Fibroblast of lung (primary cell): ENCODE measurements around the gene FGGY. TPM values are rescaled to one million over a fixed set of nuclear protein-coding genes. Genes with fewer than 3 reads are reported as not detected.
A peak's percentile ranks its signal among the peaks of the same experiment; 100 is the strongest.

Source experiments
- DNase-seq, 2 donors: peaks; one replicate each; pipeline versions ENCODE4 v3.0.0 to v3.0.0-alpha.2; 2010; ENCODE audit warnings: low read depth in 2 of 2
- H2AFZ ChIP-seq: 2 replicates; pipeline ENCODE4 v1.5.1; 2012; ENCODE audit warnings: low read length, control low read depth, inconsistent platforms
- H3K27ac ChIP-seq: 2 replicates; pipeline ENCODE4 v1.5.1; 2011; ENCODE audit warnings: low read length, control low read depth; ENCODE audit not compliant: insufficient read depth
- H3K27me3 ChIP-seq: 2 replicates; pipeline ENCODE4 v1.5.1; 2011; ENCODE audit warnings: mild to moderate bottlenecking, low read length; ENCODE audit not compliant: control insufficient read depth, insufficient read depth
- H3K36me3 ChIP-seq: 2 replicates; pipeline ENCODE4 v1.5.1; 2011; ENCODE audit warnings: low read length; ENCODE audit not compliant: control insufficient read depth, insufficient read depth
- H3K4me1 ChIP-seq: 2 replicates; pipeline ENCODE4 v1.5.1; 2011; ENCODE audit warnings: low read length; ENCODE audit not compliant: control insufficient read depth, insufficient read depth; ENCODE audit errors: extremely low read depth
- H3K4me2 ChIP-seq: 2 replicates; pipeline ENCODE4 v1.5.1; 2011; ENCODE audit warnings: low read length, control low read depth; ENCODE audit not compliant: insufficient read depth; ENCODE audit errors: extremely low read depth
- H3K4me3 ChIP-seq, 4 experiments: fragments of 200-600 bp in 1 of 4; sonication (generic) in 1 of 4; replicated peaks in 1 of 4; 2 replicates each; pipeline ENCODE4 v1.5.1; 2011 to 2016; ENCODE audit warnings: low read length in 4 of 4, low read depth in 3 of 4, mild to moderate bottlenecking in 3 of 4, control low read depth in 2 of 4, inconsistent platforms in 1 of 4, mixed read lengths in 1 of 4; ENCODE audit not compliant: insufficient read depth in 1 of 4; ENCODE audit errors: control extremely low read depth in 1 of 4
- H3K79me2 ChIP-seq: 2 replicates; pipeline ENCODE4 v1.5.1; 2012; ENCODE audit warnings: mild to moderate bottlenecking, low read length, inconsistent platforms; ENCODE audit not compliant: control insufficient read depth, insufficient read depth
- H3K9ac ChIP-seq: 2 replicates; pipeline ENCODE4 v1.5.1; 2011; ENCODE audit warnings: mild to moderate bottlenecking, low read length, control low read depth; ENCODE audit not compliant: insufficient read depth
- H3K9me3 ChIP-seq: 2 replicates; pipeline ENCODE4 v1.5.1; 2012; ENCODE audit warnings: low read depth, low read length; ENCODE audit not compliant: control insufficient read depth, insufficient read depth
- H4K20me1 ChIP-seq: 2 replicates; pipeline ENCODE4 v1.5.1; 2011; ENCODE audit warnings: low read length; ENCODE audit not compliant: control insufficient read depth, insufficient read depth; ENCODE audit errors: extremely low read depth
- EZH2 ChIP-seq: IDR thresholded peaks from 2 replicates; pipeline ENCODE4 v1.5.1; 2012; ENCODE audit warnings: low read length, control low read depth, mild to moderate bottlenecking; ENCODE audit errors: missing control alignments
- polyA plus RNA-seq, 2 donors: library from polyadenylated mRNA; depleted of rRNA in 1 of 2; stranded (reverse) in 1 of 2; unstranded in 1 of 2; fragments of >200 nt; gene quantifications; 2 replicates each; pipeline ENCODE4 v1.2.1, GENCODE V29; 2011 to 2012; ENCODE audit warnings: missing spikeins in 1 of 2
- total RNA-seq: library from RNA; depleted of rRNA; stranded (reverse); fragments of >200 nt; gene quantifications from 2 replicates; pipeline ENCODE4 v1.2.1, GENCODE V29; 2014
- TF ChIP-seq, protein P1 (sequence below), 2 donors: IDR thresholded peaks in 1 of 2; conservative IDR thresholded peaks in 1 of 2; 1 replicate in 1 of 2; 2 replicates in 1 of 2; pipeline ENCODE4 v1.5.1; 2011 to 2012; ENCODE audit warnings: low read length in 2 of 2, control low read depth in 1 of 2, inconsistent platforms in 1 of 2, low read depth in 1 of 2, mild to moderate bottlenecking in 1 of 2

The FGGY gene
- total and polyA plus RNA-seq, 2 donors (not counting 1 experiment from before 2014, with no cell fraction given), result 9.5 to 32.4 TPM

GRCh38 chr1:59657873-59658465, 361.1 kb downstream of the FGGY start:
- Histone ChIP-seq H3K36me3 (no peaks in the 10 kb centered on the region), H3K9ac (no peak overlapping the region), H3K4me3 (no peak overlapping the region), H3K27ac (no peak overlapping the region), H2AFZ (no peak overlapping the region), H3K27me3 (no peaks in the 10 kb centered on the region), H3K4me2 (no peak overlapping the region), H3K4me1 (no peaks in the 10 kb centered on the region), H4K20me1 (no peaks in the 10 kb centered on the region), H3K79me2 (no peaks in the 10 kb centered on the region), H3K9me3 (no peaks in the 10 kb centered on the region)
- TF ChIP-seq EZH2, result no peak
- TF ChIP-seq, protein P1, sequence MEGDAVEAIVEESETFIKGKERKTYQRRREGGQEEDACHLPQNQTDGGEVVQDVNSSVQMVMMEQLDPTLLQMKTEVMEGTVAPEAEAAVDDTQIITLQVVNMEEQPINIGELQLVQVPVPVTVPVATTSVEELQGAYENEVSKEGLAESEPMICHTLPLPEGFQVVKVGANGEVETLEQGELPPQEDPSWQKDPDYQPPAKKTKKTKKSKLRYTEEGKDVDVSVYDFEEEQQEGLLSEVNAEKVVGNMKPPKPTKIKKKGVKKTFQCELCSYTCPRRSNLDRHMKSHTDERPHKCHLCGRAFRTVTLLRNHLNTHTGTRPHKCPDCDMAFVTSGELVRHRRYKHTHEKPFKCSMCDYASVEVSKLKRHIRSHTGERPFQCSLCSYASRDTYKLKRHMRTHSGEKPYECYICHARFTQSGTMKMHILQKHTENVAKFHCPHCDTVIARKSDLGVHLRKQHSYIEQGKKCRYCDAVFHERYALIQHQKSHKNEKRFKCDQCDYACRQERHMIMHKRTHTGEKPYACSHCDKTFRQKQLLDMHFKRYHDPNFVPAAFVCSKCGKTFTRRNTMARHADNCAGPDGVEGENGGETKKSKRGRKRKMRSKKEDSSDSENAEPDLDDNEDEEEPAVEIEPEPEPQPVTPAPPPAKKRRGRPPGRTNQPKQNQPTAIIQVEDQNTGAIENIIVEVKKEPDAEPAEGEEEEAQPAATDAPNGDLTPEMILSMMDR (conservative IDR thresholded peaks at IDR 0.05 in 1 of 2, IDR thresholded peaks at IDR 0.05 in 1 of 2; ENCODE audit: low read depth in 1 of 2, low read length in 2 of 2), result no peak
- DNase-seq, result no peak

DNA sequence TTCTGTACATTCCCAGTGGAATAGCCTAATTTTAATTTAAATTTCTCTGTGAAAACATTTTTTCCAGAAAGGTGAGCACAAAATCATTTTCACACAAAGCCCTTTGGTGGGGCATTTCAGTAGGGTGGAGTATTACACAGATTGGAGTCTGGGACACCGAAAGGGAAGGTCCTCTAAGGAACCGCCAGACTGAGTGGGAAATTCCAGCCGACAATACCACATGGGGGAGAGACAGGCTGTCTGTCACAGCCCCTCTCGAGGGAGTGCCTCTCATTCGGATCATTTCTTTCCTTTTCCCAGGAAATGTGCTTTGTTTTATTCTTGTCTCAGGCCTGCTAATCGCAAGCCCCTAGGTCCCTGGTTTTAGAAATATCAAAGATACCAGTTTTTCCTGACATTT, 367.3 kb downstream of the FGGY start:
- no peaks in the 10 kb centered on the region for H4K20me1 ChIP-seq
- H3K4me2 ChIP-seq, result no peak overlapping the region
- H3K36me3 ChIP-seq, result no peaks in the 10 kb centered on the region
- no peak overlapping the region for H3K4me3 ChIP-seq
- H3K4me1 ChIP-seq, result no peaks in the 10 kb centered on the region
- DNase-seq, result no peak
- TF ChIP-seq, protein P1 (conservative IDR thresholded peaks at IDR 0.05 in 1 of 2, IDR thresholded peaks at IDR 0.05 in 1 of 2; ENCODE audit: low read depth in 1 of 2, low read length in 2 of 2), result no peak
- no peak for TF ChIP-seq EZH2
- no peaks in the 10 kb centered on the region for H3K9me3 ChIP-seq
- no peak overlapping the region for H3K9ac ChIP-seq
- H3K79me2 ChIP-seq, result no peaks in the 10 kb centered on the region
- no peak overlapping the region for H2AFZ ChIP-seq
- H3K27ac ChIP-seq, result no peak overlapping the region
- no peaks in the 10 kb centered on the region for H3K27me3 ChIP-seq

DNA sequence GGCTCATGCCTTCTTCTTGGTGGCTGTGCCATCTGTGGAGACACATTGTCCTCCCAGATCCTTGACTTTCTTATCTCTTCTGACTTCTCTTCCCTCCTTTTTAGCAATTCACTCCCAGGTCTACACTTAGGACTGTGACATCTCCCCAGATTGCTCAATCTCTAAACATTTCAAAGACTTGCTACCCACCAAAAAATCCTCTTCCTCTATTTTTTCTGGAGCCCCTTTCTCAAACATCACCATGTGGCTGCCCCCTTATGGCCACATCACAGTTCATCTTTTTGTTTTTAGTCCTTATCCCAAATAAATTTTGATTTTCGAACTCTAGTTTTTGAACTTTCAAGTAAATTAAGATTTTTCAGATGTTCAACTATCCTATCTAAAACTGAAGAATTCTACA, 369.2 kb downstream of the FGGY start:
- Histone ChIP-seq H3K4me1 (peaks cover 3% of the 10 kb centered on the region), H3K4me3 (no peak overlapping the region), H3K9me3 (no peaks in the 10 kb centered on the region), H3K79me2 (no peaks in the 10 kb centered on the region), H3K9ac (no peak overlapping the region), H3K27ac (no peak overlapping the region), H3K4me2 (no peak overlapping the region), H2AFZ (no peak overlapping the region), H3K27me3 (no peaks in the 10 kb centered on the region), H3K36me3 (no peaks in the 10 kb centered on the region), H4K20me1 (no peaks in the 10 kb centered on the region)
- TF ChIP-seq, protein P1 (conservative IDR thresholded peaks at IDR 0.05 in 1 of 2, IDR thresholded peaks at IDR 0.05 in 1 of 2; ENCODE audit: low read depth in 1 of 2, low read length in 2 of 2), result peak; percentile 6 to 11
- TF ChIP-seq EZH2, result no peak
- peak in 1 of 2 donors; percentile 29 for DNase-seq
